ENCODE measurements around the gene MRPS21.

MRPS21 gene

DNA sequence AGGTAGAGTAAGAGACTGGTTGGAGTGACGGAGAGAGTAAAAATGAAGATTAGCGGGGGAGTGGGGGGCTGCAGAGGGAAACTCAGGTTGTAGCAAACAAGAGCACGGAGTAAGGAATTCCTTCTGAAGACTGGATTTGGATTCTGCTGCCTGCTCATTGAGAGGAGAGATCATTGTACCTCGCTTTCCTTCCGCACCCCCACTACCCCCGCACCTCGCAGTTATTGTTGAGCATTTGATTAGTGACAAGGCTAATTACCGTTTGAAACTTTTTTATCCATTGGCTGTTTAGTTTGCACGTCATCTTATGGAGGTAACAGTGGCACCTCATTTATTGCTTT, 28.1 kb downstream of the MRPS21 start:
- H3K79me1 ChIP-seq (ENCODE audit: low read length), result peaks cover 7% of the 10 kb centered on the region
- H3K18ac ChIP-seq (ENCODE audit: low read length), result no peak overlapping the region
- H2AK5ac ChIP-seq (ENCODE audit: low read length), result peak overlapping the region; percentile 72
- peak overlapping the region; percentile 81 for H3K27ac ChIP-seq (ENCODE audit: low read depth, low read length)
- no peak for DNase-seq
- H3K4ac ChIP-seq (ENCODE audit: low read depth, low read length), result no peak overlapping the region
- H4K5ac ChIP-seq (ENCODE audit: low read length), result no peak overlapping the region
- no peak overlapping the region for H2BK15ac ChIP-seq (replicated peaks; ENCODE audit: low read depth)
- WGBS (ENCODE audit: extremely low coverage, insufficient coverage, low lambda C conversion rate), result no CpG with 5 or more reads among the region's 9 CpGs
- H3K4me3 ChIP-seq (ENCODE audit: low read length), result peak overlapping the region; percentile 100
- peak overlapping the region; percentile 17 for H2BK5ac ChIP-seq (ENCODE audit: low read length)
- H4K8ac ChIP-seq (ENCODE audit: low read depth, low read length), result no peak overlapping the region
- H2BK120ac ChIP-seq (ENCODE audit: low read depth, low read length), result no peak overlapping the region
- H3K9ac ChIP-seq (ENCODE audit: low read length), result peak overlapping the region; percentile 100
- H3K27me3 ChIP-seq (ENCODE audit: insufficient read depth, low read length, poor library complexity), result no peaks in the 10 kb centered on the region
- H3K4me2 ChIP-seq (ENCODE audit: low read length), result peak overlapping the region; percentile 93
- H3K56ac ChIP-seq (ENCODE audit: low read length), result peak overlapping the region; percentile 98
- peaks cover 4% of the 10 kb centered on the region for H3K36me3 ChIP-seq (ENCODE audit: control insufficient read depth, insufficient read depth, low read length)
- H3K79me2 ChIP-seq (ENCODE audit: control insufficient read depth, insufficient read depth, low read length), result peaks cover 21% of the 10 kb centered on the region
- H3K4me1 ChIP-seq (ENCODE audit: control insufficient read depth, low read depth, low read length), result peaks cover 2% of the 10 kb centered on the region
- no peak overlapping the region for H3K23ac ChIP-seq (ENCODE audit: low read length)

DNA sequence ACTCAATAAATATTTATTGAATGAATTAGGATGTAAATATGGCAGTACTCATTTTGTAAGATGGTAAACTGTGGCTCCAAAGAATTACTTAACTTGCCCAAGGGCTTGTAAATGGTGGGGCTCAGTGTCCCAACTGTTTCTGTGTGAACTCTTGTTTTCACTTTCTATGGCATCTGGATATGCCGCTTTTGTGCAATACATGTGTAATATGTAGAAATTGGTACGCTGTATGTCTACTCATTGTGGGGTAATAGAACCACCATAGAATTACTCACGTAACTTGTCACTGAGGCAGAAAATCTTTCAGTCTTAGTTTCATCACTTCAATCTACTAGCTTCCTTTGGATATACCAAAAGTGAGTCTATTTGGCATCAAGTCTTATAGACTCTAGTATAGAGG, 28.6 kb downstream of the MRPS21 start:
- H3K4me1 ChIP-seq (ENCODE audit: control insufficient read depth, low read depth, low read length), result peaks cover 2% of the 10 kb centered on the region
- H2BK5ac ChIP-seq (ENCODE audit: low read length), result no peak overlapping the region
- H2BK15ac ChIP-seq (replicated peaks; ENCODE audit: low read depth), result no peak overlapping the region
- peaks cover 7% of the 10 kb centered on the region for H3K79me1 ChIP-seq (ENCODE audit: low read length)
- no peak overlapping the region for H3K27ac ChIP-seq (ENCODE audit: low read depth, low read length)
- H2BK120ac ChIP-seq (ENCODE audit: low read depth, low read length), result no peak overlapping the region
- peaks cover 21% of the 10 kb centered on the region for H3K79me2 ChIP-seq (ENCODE audit: control insufficient read depth, insufficient read depth, low read length)
- peak overlapping the region; percentile 100 for H3K9ac ChIP-seq (ENCODE audit: low read length)
- H3K27me3 ChIP-seq (ENCODE audit: insufficient read depth, low read length, poor library complexity), result no peaks in the 10 kb centered on the region
- H3K36me3 ChIP-seq (ENCODE audit: control insufficient read depth, insufficient read depth, low read length), result peaks cover 4% of the 10 kb centered on the region
- no peak overlapping the region for H3K4ac ChIP-seq (ENCODE audit: low read depth, low read length)
- peak overlapping the region; percentile 98 for H3K56ac ChIP-seq (ENCODE audit: low read length)
- peak overlapping the region; percentile 93 for H3K4me2 ChIP-seq (ENCODE audit: low read length)
- WGBS (ENCODE audit: extremely low coverage, insufficient coverage, low lambda C conversion rate), result no CpG with 5 or more reads among the region's 3 CpGs
- no peak overlapping the region for H2AK5ac ChIP-seq (ENCODE audit: low read length)
- no peak overlapping the region for H4K5ac ChIP-seq (ENCODE audit: low read length)
- peak overlapping the region; percentile 100 for H3K4me3 ChIP-seq (ENCODE audit: low read length)
- no peak overlapping the region for H3K18ac ChIP-seq (ENCODE audit: low read length)
- no peak overlapping the region for H3K23ac ChIP-seq (ENCODE audit: low read length)
- no peak for DNase-seq
- no peak overlapping the region for H4K8ac ChIP-seq (ENCODE audit: low read depth, low read length)

DNA sequence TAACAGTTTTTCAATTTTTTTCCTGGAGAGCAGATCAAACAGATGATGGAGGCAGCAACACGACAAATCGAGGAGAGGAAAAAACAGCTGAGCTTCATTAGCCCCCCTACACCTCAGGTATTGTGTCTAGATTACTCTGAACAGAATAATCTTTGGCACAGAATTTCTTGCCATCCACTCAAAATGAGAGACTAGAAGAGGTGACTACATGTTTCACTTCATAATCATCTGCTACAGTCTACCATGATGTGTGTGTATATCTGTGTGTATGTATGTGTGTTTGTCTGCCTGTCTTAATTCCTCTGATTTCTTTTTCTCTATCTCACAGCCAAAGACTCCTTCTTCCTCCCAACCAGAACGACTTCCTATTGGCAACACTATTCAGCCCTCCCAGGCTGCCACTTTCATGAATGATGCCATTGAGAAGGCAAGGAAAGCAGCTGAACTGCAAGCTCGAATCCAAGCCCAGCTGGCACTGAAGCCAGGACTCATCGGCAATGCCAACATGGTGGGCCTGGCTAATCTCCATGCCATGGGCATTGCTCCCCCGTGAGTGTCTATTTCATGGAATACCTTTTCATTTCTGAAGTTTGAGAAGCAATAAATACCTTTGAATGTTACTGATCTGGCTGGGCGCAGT, 39.1 kb downstream of the MRPS21 start:
- Histone ChIP-seq H3K79me2 (ENCODE audit: control insufficient read depth, insufficient read depth, low read length) (no peaks in the 10 kb centered on the region), H2BK5ac (ENCODE audit: low read length) (no peak overlapping the region), H2BK120ac (ENCODE audit: low read depth, low read length) (no peak overlapping the region), H3K4me2 (ENCODE audit: low read length) (no peak overlapping the region), H2AK5ac (ENCODE audit: low read length) (no peak overlapping the region), H3K79me1 (ENCODE audit: low read length) (no peaks in the 10 kb centered on the region), H3K23ac (ENCODE audit: low read length) (no peak overlapping the region), H3K56ac (ENCODE audit: low read length) (no peak overlapping the region), H4K5ac (ENCODE audit: low read length) (no peak overlapping the region), H3K4me1 (ENCODE audit: control insufficient read depth, low read depth, low read length) (no peaks in the 10 kb centered on the region), H3K27me3 (ENCODE audit: insufficient read depth, low read length, poor library complexity) (no peaks in the 10 kb centered on the region), H2BK15ac (replicated peaks; ENCODE audit: low read depth) (no peak overlapping the region), H3K4ac (ENCODE audit: low read depth, low read length) (no peak overlapping the region), H4K8ac (ENCODE audit: low read depth, low read length) (no peak overlapping the region), H3K4me3 (ENCODE audit: low read length) (no peak overlapping the region), H3K9ac (ENCODE audit: low read length) (no peak overlapping the region), H3K36me3 (ENCODE audit: control insufficient read depth, insufficient read depth, low read length) (peaks cover 12% of the 10 kb centered on the region), H3K18ac (ENCODE audit: low read length) (no peak overlapping the region), H3K27ac (ENCODE audit: low read depth, low read length) (no peak overlapping the region)
- DNase-seq, result no peak
- no CpG with 5 or more reads among the region's 7 CpGs for WGBS (ENCODE audit: extremely low coverage, insufficient coverage, low lambda C conversion rate)

DNA sequence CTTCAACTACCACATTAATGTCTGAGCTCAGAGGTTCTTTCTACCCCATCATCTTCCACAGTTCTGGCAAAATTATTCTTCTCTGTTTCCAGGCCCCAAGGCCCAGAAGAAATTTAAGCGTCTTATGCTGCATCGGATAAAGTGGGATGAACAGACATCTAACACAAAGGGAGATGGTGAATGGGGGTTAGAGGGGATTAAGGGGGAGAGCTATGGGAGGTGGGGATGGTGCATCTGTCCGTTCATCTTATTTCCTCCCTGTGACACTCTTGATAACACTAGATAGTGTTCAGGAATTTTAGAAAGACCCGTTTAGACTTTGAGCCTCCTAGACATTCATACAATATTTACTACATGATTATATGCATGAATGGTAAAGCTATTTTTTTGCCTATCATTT, 52.7 kb downstream of the MRPS21 start:
- H3K79me2 ChIP-seq (ENCODE audit: control insufficient read depth, insufficient read depth, low read length), result no peaks in the 10 kb centered on the region
- no peaks in the 10 kb centered on the region for H3K27me3 ChIP-seq (ENCODE audit: insufficient read depth, low read length, poor library complexity)
- H4K5ac ChIP-seq (ENCODE audit: low read length), result no peak overlapping the region
- DNase-seq, result no peak
- no peak overlapping the region for H3K9ac ChIP-seq (ENCODE audit: low read length)
- no peak overlapping the region for H3K56ac ChIP-seq (ENCODE audit: low read length)
- H2BK5ac ChIP-seq (ENCODE audit: low read length), result no peak overlapping the region
- H2BK15ac ChIP-seq (replicated peaks; ENCODE audit: low read depth), result no peak overlapping the region
- H3K23ac ChIP-seq (ENCODE audit: low read length), result no peak overlapping the region
- H3K18ac ChIP-seq (ENCODE audit: low read length), result no peak overlapping the region
- no CpG with 5 or more reads among the region's 4 CpGs for WGBS (ENCODE audit: extremely low coverage, insufficient coverage, low lambda C conversion rate)
- no peak overlapping the region for H3K27ac ChIP-seq (ENCODE audit: low read depth, low read length)
- H3K4me3 ChIP-seq (ENCODE audit: low read length), result no peak overlapping the region
- peaks cover 10% of the 10 kb centered on the region for H3K36me3 ChIP-seq (ENCODE audit: control insufficient read depth, insufficient read depth, low read length)
- no peak overlapping the region for H3K4me2 ChIP-seq (ENCODE audit: low read length)
- H2AK5ac ChIP-seq (ENCODE audit: low read length), result no peak overlapping the region
- no peak overlapping the region for H2BK120ac ChIP-seq (ENCODE audit: low read depth, low read length)
- no peak overlapping the region for H3K4ac ChIP-seq (ENCODE audit: low read depth, low read length)
- H3K4me1 ChIP-seq (ENCODE audit: control insufficient read depth, low read depth, low read length), result no peaks in the 10 kb centered on the region
- no peaks in the 10 kb centered on the region for H3K79me1 ChIP-seq (ENCODE audit: low read length)
- no peak overlapping the region for H4K8ac ChIP-seq (ENCODE audit: low read depth, low read length)

DNA sequence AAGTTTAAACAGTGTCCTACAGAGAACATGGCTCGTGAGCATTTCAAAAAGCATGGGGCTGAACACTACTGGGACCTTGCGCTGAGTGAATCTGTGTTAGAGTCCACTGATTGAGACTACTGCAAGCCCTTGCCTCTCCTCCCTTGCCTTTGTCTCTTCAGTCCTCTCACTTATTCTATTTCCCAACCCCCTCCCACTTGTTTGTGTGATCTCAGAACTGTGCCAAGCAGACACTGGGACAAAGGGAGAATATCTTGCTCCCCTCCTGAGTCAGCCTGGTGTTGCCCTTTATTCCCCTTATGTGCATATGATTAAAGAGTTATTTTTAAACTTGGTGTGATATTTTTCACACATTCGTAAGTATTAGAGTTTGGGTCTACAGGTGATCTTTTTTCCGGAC, 59.2 kb downstream of the MRPS21 start:
- Histone ChIP-seq H2BK15ac (replicated peaks; ENCODE audit: low read depth) (no peak overlapping the region), H3K4ac (ENCODE audit: low read depth, low read length) (no peak overlapping the region), H3K56ac (ENCODE audit: low read length) (no peak overlapping the region), H4K5ac (ENCODE audit: low read length) (no peak overlapping the region), H3K9ac (ENCODE audit: low read length) (no peak overlapping the region), H3K36me3 (ENCODE audit: control insufficient read depth, insufficient read depth, low read length) (peaks cover 5% of the 10 kb centered on the region), H2BK120ac (ENCODE audit: low read depth, low read length) (no peak overlapping the region), H2BK5ac (ENCODE audit: low read length) (no peak overlapping the region), H3K79me1 (ENCODE audit: low read length) (no peaks in the 10 kb centered on the region), H2AK5ac (ENCODE audit: low read length) (no peak overlapping the region), H3K4me2 (ENCODE audit: low read length) (no peak overlapping the region), H4K8ac (ENCODE audit: low read depth, low read length) (no peak overlapping the region), H3K18ac (ENCODE audit: low read length) (no peak overlapping the region), H3K4me3 (ENCODE audit: low read length) (no peak overlapping the region), H3K4me1 (ENCODE audit: control insufficient read depth, low read depth, low read length) (no peaks in the 10 kb centered on the region), H3K79me2 (ENCODE audit: control insufficient read depth, insufficient read depth, low read length) (no peaks in the 10 kb centered on the region), H3K23ac (ENCODE audit: low read length) (no peak overlapping the region), H3K27ac (ENCODE audit: low read depth, low read length) (no peak overlapping the region), H3K27me3 (ENCODE audit: insufficient read depth, low read length, poor library complexity) (no peaks in the 10 kb centered on the region)
- DNase-seq, result no peak
- WGBS (ENCODE audit: extremely low coverage, insufficient coverage, low lambda C conversion rate), result no CpG with 5 or more reads among the region's 4 CpGs

Measured in mesendoderm (in vitro differentiated cells).